Measurements from ENCODE around the gene ATRNL1. TPM values are rescaled to one million over a fixed set of nuclear protein-coding genes. Genes with fewer than 3 reads are reported as not detected.

The ATRNL1 gene
- total and polyA plus RNA-seq, 10 donors, result 0.29 to 6.3 (median 2.2) TPM

- no peak for DNase-seq
- WGBS, 5 donors, result 82 to 95% (median 83%) methylated on average over 3 of the region's 3 CpGs
- intact Hi-C loops (cut with DNase I; ENCODE audit: low total_unique reads), result no loop called here
- Histone ChIP-seq H3K27ac (no peak overlapping the region), H3K36me3 (no peaks in the 10 kb centered on the region), H3K9me3 (peaks cover 0 to 4% (median 0%) of the 10 kb centered on the region in 8 donors), H3K27me3 (replicated peaks in 1 of 7) (peaks cover 0 to 7% (median 0%) of the 10 kb centered on the region in 7 donors), H3K4me1 (no peaks in the 10 kb centered on the region), H3K4me3 (no peak overlapping the region)
- TF ChIP-seq POLR2AphosphoS5 (IDR thresholded peaks at IDR 0.05) (no peak), POLR2A (IDR thresholded peaks at IDR 0.05) (no peak), CTCF (IDR thresholded peaks at IDR 0.05 in 8 of 11, conservative IDR thresholded peaks at IDR 0.05 in 3 of 11) (no peak)
Measured at GRCh38 chr10:115117301-115117700, 24.1 kb downstream of the ATRNL1 start.

GRCh38 chr10:115118346-115118745, 25.2 kb downstream of the ATRNL1 start:
- Histone ChIP-seq H3K9me3 (no peaks in the 10 kb centered on the region), H3K27me3 (replicated peaks in 1 of 7) (peaks cover 0 to 7% (median 0%) of the 10 kb centered on the region in 7 donors), H3K4me3 (no peak overlapping the region), H3K36me3 (no peaks in the 10 kb centered on the region), H3K4me1 (no peaks in the 10 kb centered on the region), H3K27ac (no peak overlapping the region)
- TF ChIP-seq POLR2A (IDR thresholded peaks at IDR 0.05) (no peak), POLR2AphosphoS5 (IDR thresholded peaks at IDR 0.05) (no peak), CTCF (IDR thresholded peaks at IDR 0.05 in 8 of 11, conservative IDR thresholded peaks at IDR 0.05 in 3 of 11) (no peak)
- 67 to 96% (median 85%) methylated on average over 1 of the region's 1 CpG for WGBS, 5 donors
- intact Hi-C loops (cut with DNase I; ENCODE audit: low total_unique reads), result no loop called here
- no peak for DNase-seq

GRCh38 chr10:115125505-115125904, 32.3 kb downstream of the ATRNL1 start:
- intact Hi-C loops (cut with DNase I; ENCODE audit: low total_unique reads), result no loop called here
- H3K36me3 ChIP-seq, result no peaks in the 10 kb centered on the region
- H3K4me3 ChIP-seq, result no peak overlapping the region
- DNase-seq, result no peak
- H3K4me1 ChIP-seq, result no peaks in the 10 kb centered on the region
- H3K27me3 ChIP-seq (replicated peaks in 1 of 7), result peaks cover 0 to 3% (median 0%) of the 10 kb centered on the region in 7 donors
- no peak overlapping the region for H3K27ac ChIP-seq
- no peak for TF ChIP-seq POLR2AphosphoS5 (IDR thresholded peaks at IDR 0.05)
- no peak for TF ChIP-seq POLR2A (IDR thresholded peaks at IDR 0.05)
- 62 to 80% (median 74%) methylated on average over 4 of the region's 4 CpGs for WGBS, 5 donors
- H3K9me3 ChIP-seq, result no peaks in the 10 kb centered on the region

- H3K36me3 ChIP-seq, result no peaks in the 10 kb centered on the region
- H3K27me3 ChIP-seq (replicated peaks in 1 of 7), result no peaks in the 10 kb centered on the region
- H3K27ac ChIP-seq, result no peak overlapping the region
- peak in 4 of 11 experiments; percentile 13 to 35 (median 28) for TF ChIP-seq CTCF (IDR thresholded peaks at IDR 0.05 in 8 of 11, conservative IDR thresholded peaks at IDR 0.05 in 3 of 11)
- no peak for TF ChIP-seq POLR2A (IDR thresholded peaks at IDR 0.05)
- no peaks in the 10 kb centered on the region for H3K9me3 ChIP-seq
- DNase-seq, result no peak
- intact Hi-C loops (cut with DNase I; ENCODE audit: low total_unique reads), result loop anchor here (5.0 kb wide), 2 partner anchors 247 to 577 kb away; no protein-coding TSS in a partner anchor
- no peaks in the 10 kb centered on the region for H3K4me1 ChIP-seq
- H3K4me3 ChIP-seq, result no peak overlapping the region
Measured at GRCh38 chr10:115129752-115130151, 36.6 kb downstream of the ATRNL1 start.

GRCh38 chr10:115136616-115137015, 43.5 kb downstream of the ATRNL1 start:
- no peak overlapping the region for H3K27ac ChIP-seq
- no peaks in the 10 kb centered on the region for H3K27me3 ChIP-seq (replicated peaks in 1 of 7)
- no peaks in the 10 kb centered on the region for H3K36me3 ChIP-seq
- no peak for DNase-seq
- TF ChIP-seq POLR2A (IDR thresholded peaks at IDR 0.05) (no peak), POLR2AphosphoS5 (IDR thresholded peaks at IDR 0.05) (no peak), CTCF (IDR thresholded peaks at IDR 0.05 in 8 of 11, conservative IDR thresholded peaks at IDR 0.05 in 3 of 11) (no peak)
- intact Hi-C loops (cut with DNase I; ENCODE audit: low total_unique reads), result no loop called here
- peaks cover 0 to 10% (median 0%) of the 10 kb centered on the region in 8 donors for H3K9me3 ChIP-seq
- H3K4me3 ChIP-seq, result no peak overlapping the region
- H3K4me1 ChIP-seq, result no peaks in the 10 kb centered on the region
